ENCODE data around the gene KCNH4.

The KCNH4 gene

DNA sequence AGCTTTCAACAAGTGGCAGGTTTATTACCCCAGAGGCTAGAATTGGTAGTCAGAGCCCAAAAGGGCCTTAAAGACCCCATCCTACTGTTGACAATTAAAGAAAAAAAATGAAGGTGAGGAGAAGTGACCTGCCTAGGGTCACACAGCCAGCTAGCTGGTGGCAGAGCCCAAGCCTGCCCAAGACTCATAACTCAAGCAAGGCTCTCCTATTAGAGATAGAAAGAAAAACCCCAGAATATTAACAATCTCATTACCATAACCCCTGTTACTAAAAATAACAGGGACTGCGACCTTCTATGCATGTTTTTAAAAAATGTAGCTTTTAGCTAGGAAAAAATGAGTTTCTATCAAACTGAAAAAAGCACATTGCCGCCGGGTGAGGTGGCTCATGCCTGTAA, 44.3 kb downstream of the KCNH4 start:
- no peak for DNase-seq (ENCODE audit: low read depth, low spot score)

DNA sequence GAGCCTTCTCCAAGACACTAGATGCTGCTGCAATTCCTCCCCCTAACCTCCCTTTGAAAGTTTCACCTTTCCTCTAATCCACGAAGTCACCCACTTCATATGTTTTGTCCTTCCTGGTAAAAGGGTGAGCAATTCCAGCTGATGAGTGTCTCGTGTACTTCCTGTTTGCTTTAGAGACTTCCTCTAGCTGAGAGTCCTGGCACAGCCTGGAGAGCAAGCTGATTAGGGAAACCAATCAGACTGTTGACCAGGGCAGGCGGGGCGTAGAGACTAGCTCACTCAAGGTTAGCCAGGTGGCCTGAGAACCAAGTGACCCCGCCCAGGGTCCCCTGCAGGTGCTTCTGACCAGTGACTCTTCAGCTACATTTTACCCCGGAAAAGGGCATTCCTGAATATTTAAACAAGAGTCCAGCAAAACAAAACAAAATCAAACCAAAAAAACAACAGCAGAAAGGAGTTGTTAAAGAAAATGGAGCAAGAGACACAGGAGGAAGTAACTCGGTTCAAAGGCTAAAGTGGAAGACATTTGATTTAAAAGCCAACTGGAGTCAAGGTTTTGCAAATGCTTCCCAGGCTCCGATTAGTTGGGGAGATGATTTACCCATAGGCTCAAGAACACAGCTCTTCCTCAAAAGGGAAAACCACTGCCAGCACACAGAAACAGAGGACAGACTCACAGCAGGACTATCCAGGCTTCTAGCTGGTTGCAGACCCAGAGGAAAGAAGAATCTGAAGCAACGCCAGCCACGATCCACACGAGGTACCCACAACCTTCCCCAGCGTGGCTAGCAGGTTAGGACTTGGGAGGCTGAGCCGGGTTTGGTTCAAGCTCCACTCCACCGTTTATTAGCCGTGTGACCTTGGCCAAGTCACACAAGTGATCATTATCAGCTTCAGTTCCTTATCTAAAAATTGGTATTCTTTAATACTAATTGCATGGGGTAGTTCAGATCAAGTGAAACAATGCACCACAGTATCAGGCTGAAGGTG, 45.0 kb downstream of the KCNH4 start:
- DNase-seq (ENCODE audit: low read depth, low spot score) = no peak

DNA sequence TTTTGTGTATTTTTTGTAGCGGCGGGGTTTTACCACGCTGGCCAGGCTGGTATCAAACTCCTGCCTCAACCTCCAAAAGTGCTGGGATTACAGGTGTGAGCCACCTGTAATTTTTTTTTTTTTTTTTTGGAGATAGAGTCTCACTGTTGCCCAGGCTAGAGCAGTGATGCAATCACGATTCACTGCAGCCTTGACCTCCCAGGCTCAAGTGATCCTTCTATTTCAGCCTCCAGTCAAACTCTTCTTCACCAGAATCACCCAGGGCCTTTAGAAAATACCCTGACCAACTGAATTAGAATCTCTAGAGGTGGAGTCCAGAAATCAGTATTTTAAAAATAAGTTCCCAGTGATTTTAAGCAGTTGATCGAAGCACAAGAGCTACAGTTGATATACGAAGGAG, 45.8 kb downstream of the KCNH4 start:
- no peak for DNase-seq (ENCODE audit: low read depth, low spot score)

DNA sequence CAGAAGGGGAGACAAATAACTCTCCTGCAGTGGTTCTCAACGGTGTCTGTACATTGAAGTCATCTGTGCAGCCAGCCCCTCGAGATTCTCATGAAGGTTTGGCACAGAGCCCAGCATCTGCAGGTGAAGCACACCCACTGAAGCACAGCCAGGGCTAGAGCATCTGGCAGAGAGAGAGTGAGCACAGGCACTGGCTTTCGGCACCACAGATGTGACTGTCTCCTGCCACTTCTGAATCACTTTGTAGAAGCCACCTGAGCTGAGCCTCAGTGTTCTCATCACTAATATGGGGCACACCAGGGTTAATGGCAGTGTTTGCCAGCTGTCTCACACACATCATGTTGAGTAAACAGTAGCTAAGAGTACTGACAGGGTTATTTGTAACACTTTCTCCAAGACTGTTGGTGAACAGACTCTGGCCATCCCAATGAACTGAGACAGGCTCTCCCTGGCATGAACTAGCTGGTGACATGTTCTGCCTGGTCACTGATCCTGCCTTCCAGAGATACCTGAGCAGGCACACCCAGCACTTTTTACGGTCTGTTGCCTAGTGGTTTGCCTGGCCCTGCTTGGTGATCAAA, 47.4 kb downstream of the KCNH4 start:
- DNase-seq (ENCODE audit: low read depth, low spot score) = no peak

DNA sequence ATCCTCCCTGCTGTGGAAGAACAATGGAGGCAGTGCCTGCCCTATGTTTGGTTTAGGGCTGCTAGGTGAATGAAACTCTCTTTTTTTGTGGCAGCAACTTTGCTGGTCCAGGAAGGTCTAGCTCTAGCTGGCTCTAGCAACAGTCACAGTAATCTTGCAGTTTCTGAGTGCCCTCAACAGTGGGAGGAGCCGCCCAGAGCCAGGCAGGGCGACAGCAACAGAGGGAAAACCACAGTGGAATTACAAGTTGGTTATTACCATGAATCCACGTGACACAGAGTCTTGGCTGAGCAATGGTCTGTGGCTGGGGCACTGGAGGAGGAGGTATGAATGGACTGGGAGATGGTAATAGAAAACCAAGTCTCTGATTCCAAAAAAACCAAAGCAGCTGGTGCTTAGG, 48.0 kb downstream of the KCNH4 start:
- DNase-seq (ENCODE audit: low read depth, low spot score) = no peak

DNA sequence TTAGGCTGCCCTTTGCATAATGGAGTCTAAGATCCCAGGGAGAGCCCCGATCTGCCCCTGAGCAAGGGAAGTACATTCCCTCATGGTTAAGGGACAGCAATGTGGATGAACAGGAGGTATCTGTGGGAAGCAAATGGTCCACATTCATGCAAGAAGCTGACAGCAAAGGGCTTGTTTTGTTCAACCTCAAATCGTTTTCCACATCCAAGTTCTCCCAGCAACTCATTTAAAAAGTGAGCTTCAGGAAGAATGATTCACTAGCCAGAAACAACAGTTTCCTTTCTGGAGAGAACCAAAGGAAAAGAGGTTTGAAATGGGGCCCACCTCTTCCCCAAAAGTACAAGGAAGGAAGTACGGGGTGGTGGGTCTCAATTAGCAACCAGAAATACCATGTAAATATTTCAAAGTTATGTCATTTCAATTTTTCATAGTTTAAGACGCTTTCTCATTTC, 48.9 kb downstream of the KCNH4 start:
- no peak for DNase-seq (ENCODE audit: low read depth, low spot score)

DNA sequence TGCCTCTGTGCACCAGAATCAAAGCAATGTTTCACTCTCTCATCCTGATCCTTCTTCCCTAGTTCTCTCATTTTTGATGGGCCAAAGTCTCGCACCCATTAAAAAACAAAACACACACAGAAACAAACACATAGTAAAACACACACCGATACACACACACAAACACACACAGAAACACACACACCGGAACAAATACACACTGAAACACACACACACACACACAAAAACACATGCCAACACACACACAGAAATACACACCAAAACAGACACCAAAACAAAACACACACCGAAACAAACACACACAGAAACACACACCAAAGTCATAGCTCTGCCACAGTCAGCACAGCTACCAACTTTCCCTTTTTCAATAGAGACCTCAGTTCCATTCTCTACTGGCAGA, 49.7 kb downstream of the KCNH4 start:
- DNase-seq (ENCODE audit: low read depth, low spot score) = no peak

DNA sequence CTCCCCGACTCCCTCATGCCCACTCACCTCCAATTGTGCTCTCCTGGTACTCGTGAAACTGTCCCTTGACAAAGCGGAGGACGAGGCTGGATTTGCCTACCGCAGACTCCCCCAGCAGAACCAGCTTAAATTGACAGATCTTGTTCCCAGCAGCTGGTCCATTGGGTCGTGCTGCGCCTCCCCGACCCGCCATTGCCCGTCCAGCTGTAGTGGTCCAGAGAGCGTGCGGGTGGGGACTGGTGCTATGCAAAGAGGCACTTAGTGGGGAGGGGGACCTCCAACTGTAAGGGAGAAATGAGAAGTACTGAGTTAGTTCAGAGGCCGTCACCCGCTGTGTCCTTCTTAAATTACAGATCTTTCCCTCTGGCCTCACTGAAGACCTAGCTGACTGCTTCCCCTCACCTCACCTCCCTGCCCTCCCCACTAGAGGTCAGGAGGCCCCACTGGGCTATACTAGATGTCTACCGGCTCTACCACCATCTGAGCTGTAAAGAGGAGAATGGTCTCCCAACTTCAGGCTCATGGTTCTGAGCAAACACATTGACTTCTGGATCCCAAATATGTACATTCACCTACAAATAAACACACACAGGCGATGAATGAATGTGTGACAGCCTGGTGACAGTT, 50.5 kb downstream of the KCNH4 start:
- no peak for DNase-seq (ENCODE audit: low read depth, low spot score)

DNA sequence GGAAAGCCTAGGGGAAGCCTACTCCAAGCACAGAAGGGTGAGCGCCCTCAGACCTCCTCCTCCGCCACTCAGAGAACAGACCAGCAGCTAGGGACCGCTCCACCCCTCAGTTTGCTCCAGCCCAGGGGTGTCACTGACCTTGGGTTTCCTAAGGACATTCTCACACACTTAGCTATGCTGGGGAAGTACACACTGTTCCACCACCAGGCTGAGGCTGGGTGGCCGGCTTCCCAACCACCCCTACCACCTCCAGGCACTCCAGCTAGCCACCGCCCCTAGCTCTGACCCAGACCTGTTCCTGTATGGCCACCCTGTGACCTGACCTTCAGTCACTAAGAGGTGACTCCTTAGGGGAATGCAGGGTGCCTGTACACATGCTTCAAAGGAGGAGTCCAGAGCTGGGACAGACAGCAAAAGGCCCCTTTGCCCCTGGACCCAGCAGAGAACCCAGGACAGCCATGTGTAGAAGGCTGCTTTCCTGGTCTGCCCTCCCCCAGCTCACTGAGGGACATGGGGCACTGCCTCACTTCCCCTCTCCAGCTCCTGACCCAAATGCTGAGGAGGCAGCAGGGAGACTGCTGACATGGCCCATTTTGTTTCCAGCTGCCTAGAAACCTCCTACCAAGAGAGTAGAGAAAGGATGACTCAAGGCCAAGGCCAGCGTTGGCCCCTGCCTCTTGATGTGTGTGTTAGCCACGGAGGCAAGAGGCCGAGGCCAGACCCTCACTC, 51.7 kb downstream of the KCNH4 start:
- DNase-seq (ENCODE audit: low read depth, low spot score) = no peak

DNA sequence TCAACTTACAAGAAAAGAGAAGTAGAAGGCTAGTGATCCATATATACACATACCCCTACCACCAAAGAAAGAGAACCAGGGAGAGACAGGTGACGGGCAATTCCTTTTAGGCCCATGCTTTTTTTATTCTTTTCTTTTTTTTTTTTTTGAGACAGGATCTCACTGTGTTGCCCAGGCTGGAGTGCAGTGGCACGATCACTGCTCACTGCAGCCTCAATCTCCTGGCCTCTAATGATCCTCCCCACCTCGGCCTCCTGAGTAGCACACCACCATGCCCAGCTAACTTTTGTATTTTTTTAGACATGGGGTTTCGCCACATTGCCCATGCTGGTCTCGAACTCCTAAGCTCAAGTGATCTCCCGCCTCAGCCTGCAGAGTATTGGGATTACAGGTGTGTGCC, 53.5 kb downstream of the KCNH4 start:
- no peak for DNase-seq (ENCODE audit: low read depth, low spot score)

DNA sequence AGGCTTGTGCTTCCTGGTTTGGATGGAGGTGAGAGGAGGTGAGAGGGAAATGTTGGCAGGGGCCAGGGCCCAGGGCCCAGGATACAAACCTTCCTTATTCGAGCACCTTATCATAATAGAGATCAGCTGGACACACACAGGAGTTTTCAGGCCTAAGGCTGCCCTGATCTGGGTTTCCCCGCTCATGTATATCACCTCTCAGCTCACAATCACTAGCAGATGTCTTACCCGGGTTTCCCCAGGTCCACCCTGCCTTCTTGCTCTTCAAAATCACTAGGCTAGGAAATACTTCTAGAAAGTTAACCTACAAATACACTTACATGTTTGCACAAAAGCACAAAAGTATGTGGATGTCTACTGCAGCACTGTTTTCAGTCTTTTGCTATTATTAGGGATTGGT, 54.1 kb downstream of the KCNH4 start:
- DNase-seq (ENCODE audit: low read depth, low spot score) = no peak

DNA sequence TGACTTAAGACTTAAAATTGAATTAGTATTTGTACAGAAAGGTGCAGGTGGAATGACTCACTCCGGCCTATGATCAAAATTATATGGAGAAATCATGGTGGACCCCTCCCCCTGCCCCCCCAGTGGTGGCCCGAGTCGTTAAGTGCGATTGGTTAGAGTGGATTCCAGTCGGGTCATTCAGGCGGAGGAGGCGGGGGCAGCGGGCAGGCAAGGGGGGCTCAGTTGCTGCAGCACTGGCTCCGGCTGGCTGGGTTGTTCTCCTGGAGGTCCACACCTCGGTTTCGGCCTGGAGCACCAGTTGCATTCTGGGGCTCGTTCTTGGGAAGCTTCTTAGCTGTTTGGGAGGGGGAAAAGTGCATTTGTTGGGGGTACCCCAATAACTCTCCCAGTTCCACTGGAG, 55.4 kb downstream of the KCNH4 start:
- no peak for DNase-seq (ENCODE audit: low read depth, low spot score)

DNA sequence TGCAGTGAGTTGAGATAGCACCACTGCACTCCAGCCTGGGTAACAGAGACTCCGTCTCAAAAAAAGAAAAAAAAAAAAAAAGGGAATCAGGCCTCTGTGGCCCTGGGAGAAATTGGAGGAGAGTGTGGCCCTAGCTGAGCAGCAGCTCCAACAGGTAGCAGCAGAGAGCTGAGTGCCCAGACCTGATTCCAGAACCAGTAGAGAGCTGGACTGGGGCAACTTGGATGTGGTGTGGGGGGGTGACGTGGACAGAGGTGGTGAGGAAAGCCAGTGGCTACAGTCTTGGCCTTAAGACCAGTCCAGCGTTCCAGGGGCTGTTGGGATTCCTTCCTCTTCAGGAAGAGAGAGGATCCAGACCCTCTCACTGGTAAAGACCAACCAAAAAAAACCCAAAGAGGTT, 56.7 kb downstream of the KCNH4 start:
- no peak for DNase-seq (ENCODE audit: low read depth, low spot score)

DNA sequence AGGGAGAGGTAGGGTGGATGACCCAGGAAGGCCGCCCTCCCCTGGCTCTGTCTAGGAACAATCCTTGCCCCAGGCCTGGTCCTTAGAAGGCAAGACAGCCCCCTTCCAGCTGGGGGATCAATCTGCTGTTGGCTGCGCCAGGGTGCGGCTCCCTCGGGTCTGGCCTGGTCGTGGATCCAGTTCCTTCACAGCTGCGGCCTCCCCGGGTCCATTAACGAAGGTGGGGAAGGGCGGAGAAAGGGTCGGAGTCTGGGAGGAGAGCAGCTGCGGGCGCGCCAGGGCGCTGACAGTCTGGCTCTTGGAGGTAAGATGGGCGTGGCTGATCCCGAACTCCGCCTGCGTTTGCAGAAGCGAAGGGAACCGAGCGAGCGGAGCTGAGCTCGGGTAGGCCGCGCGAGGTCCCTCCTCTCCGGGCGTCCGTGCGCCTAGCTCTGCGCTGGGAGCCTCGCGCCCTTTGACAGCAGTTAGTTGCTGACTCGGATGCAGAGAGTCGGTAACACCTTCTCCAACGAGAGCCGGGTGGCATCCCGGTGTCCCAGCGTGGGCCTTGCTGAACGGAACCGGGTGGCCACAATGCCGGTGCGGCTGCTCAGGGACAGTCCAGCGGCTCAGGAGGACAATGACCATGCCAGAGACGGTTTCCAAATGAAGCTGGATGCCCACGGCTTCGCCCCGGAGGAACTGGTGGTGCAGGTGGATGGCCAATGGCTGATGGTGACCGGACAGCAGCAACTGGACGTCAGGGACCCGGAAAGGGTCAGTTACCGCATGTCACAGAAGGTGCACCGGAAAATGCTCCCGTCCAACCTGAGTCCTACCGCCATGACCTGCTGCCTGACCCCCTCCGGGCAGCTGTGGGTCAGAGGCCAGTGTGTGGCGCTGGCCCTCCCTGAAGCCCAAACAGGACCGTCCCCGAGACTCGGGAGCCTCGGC, 58.3 kb downstream of the KCNH4 start, which contains the start of gene HSPB9:
Gene HSPB9 (plus strand): TSS at position 434 of the 933 bp plus-strand sequence. CDS start 47 bp downstream, at position 481.
- no peak for DNase-seq (ENCODE audit: low read depth, low spot score)

DNA sequence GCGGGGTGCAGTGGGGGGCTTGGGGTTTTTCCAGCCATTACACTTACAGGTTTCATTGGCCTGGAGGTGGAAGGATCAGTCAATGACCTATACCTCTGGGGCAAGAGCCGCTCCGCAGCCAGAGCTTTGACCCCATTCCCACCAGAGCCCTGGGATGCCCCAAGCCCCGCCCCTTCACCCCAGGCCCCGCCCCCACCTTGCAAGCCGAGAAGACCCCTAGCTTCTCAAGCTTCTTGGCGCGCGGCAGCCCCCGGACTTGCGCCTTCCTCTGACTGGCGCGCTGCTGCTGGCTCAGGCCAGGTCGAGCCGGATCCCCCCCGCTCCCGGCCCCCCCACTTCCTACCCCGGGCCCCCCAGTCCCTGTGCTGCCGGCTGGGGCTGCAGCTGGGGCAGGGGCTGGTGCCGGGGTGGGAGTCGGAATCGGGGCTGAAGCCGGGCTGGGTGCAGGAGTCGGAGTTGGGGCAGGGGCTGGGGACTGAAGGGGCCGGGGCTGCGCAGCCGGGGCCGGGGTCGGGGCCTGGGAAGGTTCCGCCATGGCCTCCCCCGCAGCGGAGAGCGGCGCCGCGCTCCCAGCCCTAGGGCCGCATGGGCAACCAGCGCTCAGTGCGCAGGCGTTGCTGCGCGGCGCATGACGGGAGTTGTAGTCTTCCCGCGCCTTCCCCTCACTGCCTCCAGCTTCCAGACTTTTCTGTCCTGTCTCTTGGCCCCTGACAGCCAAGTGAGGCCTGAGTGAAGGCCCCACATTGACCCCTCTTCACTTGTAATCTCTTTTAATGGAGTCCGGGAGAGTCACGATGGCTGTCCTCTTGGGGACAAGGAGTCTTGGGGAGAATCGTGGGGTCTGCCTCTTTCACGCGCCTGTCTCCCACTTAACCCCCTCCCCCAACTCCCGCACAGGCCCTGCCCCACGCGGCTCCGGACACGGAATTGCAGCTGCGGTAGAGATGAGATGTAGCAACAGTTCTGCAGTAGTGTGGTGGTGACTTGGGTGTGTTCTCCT, 59.9 kb downstream of the KCNH4 start, which contains the start of gene KAT2A:
Gene KAT2A (minus strand): TSS at position 598 of the 1,000 bp plus-strand sequence. CDS start 63 bp downstream, at position 535.
- no peak for DNase-seq (ENCODE audit: low read depth, low spot score)

DNA sequence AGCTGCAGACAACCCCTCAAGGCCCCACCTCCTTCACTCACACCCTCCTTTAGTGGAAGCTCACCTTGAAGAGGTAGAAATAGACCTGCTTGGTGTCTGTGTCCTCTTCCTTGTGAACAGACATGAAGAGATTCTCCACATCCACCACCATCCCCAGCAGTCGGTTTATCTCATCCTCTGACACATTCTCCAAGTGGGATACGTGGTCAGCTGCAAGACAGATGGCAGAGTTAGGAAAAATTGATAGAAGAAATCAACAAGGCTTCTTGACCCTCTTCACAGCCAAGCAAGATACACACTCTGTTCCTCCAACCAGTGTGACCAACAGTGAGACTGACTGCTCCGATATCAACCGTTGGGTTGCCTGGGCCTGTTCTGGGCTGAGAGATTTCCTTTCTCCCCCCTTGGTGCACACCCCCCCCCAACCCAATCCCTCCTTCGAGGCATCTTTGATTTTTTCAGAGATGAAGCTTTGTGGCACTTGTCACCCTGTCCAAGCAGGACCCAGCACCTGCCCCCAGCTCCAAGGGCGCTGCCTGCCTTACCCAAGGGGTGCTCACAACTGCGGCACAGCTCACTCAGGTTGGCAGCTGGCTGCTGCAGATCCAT, 60.7 kb downstream of the KCNH4 start:
- no peak for DNase-seq (ENCODE audit: low read depth, low spot score)

DNA sequence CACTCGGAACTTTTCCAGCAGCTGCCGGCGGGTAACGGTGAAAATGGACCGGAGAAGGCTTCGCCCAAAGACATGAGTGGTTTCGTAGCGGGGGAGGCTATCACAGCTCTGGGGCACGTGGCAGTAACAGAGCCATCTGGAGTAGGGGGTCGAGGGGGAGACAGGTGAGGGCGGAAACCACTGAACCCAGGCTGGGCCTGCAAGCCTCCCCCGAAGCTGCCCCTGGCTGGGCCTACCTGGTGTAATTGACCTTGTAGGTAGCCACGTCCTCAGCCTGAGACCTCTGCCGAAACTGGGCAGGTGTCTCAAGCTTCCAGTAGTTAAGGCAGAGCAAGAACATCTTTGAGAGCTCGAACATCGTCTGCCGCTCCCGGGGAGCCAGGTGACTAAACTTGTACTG, 61.6 kb downstream of the KCNH4 start:
- no peak for DNase-seq (ENCODE audit: low read depth, low spot score)

DNA sequence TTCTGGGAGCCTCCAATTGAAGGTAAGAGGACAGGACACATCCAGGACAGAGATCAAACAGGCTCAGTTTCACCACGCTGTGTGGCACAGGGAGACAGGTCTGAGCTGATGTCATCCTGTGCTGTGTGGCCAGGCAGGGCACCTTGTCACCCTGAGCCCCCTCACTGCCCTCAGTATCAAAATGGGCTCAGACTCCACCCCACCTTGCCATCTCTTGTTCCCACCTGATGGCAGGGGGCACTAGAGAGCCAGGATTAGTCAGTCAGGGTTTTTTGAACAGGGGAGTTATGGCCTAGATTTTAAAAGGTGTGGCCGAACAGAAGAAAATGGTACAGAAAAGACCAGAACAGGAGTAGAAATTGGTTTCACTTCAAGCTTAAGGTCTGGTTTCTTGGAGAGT, 62.4 kb downstream of the KCNH4 start:
- DNase-seq (ENCODE audit: low read depth, low spot score) = no peak

DNA sequence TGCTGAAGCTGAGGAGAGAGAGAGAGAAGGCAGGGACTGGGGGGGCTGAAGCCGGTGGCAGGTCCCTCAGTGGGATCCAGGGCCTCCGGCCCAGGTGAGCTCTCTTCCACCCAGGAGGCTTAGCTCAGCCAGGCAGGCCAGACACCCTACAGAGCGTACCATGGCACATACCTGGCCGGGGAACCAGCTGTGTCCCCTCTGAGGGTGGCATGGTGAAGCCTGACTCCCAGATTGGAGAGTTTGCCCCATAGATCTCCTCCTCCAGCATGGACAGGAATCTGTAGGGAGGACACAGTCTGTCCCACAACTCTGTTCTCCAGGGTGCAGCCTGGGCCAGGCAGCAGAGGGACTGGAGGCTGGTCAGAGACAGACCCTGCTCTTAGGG, 62.8 kb downstream of the KCNH4 start:
- DNase-seq (ENCODE audit: low read depth, low spot score) = no peak
